Panc1 (cell line): Measurements from ENCODE around the gene TAAR8. TPM values are rescaled to one million over a fixed set of nuclear protein-coding genes. Genes with fewer than 3 reads are reported as not detected.

Experiments used
- ATAC-seq: fragments of 200-7000 bp; cut with Tn5 transposase; 2 replicates; pipeline ENCODE4 v1.9.1; 2020; ENCODE audit warnings: mild to moderate bottlenecking, moderate library complexity
- BruUV-seq: library from RNA; stranded (reverse); fragments of 400-500 nt; replicated peaks from 2 replicates; lab custom pipeline; 2021; lab: Mats Ljungman, UMichigan
- CTCF ChIA-PET: fragments of 300-600 bp; sonication (Branson Sonifier 250); formaldehyde crosslinking; loops from one replicate; lab custom pipeline; 2022; ENCODE audit warnings: antibody characterized with exemption; lab: Charles Lee
- POLR2A ChIA-PET: fragments of 300-600 bp; sonication (Branson Sonifier 250); formaldehyde crosslinking; loops from one replicate; lab custom pipeline; 2022; ENCODE audit warnings: antibody characterized with exemption; lab: Charles Lee
- DNase-seq: peaks from one replicate; pipeline ENCODE4 v3.0.0-alpha.2; 2010; ENCODE audit warnings: low read depth, low spot score
- H3K27ac ChIP-seq: 2 replicates; pipeline ENCODE4 v1.5.1; 2011; ENCODE audit warnings: mild to moderate bottlenecking, low read length, inconsistent platforms
- H3K27me3 ChIP-seq: fragments of 200-500 bp; sonication (Bioruptor generic); 2 replicates; pipeline ENCODE4 v1.6.0; 2014; ENCODE audit warnings: low read length, inconsistent platforms; ENCODE audit not compliant: control insufficient read depth, insufficient read depth
- H3K36me3 ChIP-seq: fragments of 200-500 bp; sonication (Bioruptor generic); 2 replicates; pipeline ENCODE4 v1.5.1; 2014; ENCODE audit warnings: inconsistent platforms, mild to moderate bottlenecking, low read length, moderate library complexity; ENCODE audit not compliant: control insufficient read depth, insufficient read depth
- H3K4me1 ChIP-seq: 2 replicates; pipeline ENCODE4 v1.5.1; 2011; ENCODE audit warnings: inconsistent platforms, mild to moderate bottlenecking, low read length, moderate library complexity; ENCODE audit not compliant: control insufficient read depth, insufficient read depth
- H3K4me3 ChIP-seq, 2 experiments: 2 replicates each; pipeline ENCODE4 v1.5.1; 2011 to 2012; ENCODE audit warnings: low read depth in 2 of 2, low read length in 2 of 2, mild to moderate bottlenecking in 2 of 2, inconsistent platforms in 1 of 2, moderate library complexity in 1 of 2
- H3K9me3 ChIP-seq: fragments of 200-500 bp; sonication (Bioruptor generic); 2 replicates; pipeline ENCODE4 v1.5.1; 2014; ENCODE audit warnings: low read depth, mild to moderate bottlenecking, inconsistent platforms, low read length, moderate library complexity; ENCODE audit not compliant: control insufficient read depth, insufficient read depth
- CTCF ChIP-seq: fragments of 450-650 bp; IDR thresholded peaks from 2 replicates; pipeline ENCODE4 v1.5.1; 2017; ENCODE audit warnings: mild to moderate bottlenecking
- POLR2AphosphoS5 ChIP-seq: IDR thresholded peaks from 2 replicates; pipeline ENCODE4 v1.6.1; 2012; ENCODE audit warnings: mild to moderate bottlenecking, low read depth, low read length, moderate library complexity
- SIN3A ChIP-seq: IDR thresholded peaks from 2 replicates; pipeline ENCODE4 v1.6.1; 2012; ENCODE audit warnings: low read depth, mild to moderate bottlenecking, low read length, moderate library complexity, borderline replicate concordance; ENCODE audit not compliant: insufficient read depth
- TCF7L2 ChIP-seq: IDR thresholded peaks from 2 replicates; pipeline ENCODE4 v1.6.1; 2011; ENCODE audit warnings: mild to moderate bottlenecking, low read depth, low read length, inconsistent platforms
- in situ Hi-C: cut with HindIII; loops from 2 replicates; pipeline ENCODE4 v1.10.0; 2016; ENCODE audit warnings: low sequenced_read_pairs, low pct_unique_long_range_greater_than_20kb
- intact Hi-C: fragments of 100-400 bp; cut with micrococcal nuclease; formaldehyde crosslinking; loops from one replicate; pipeline ENCODE4 v1.10.0; 2022; ENCODE audit not compliant: unreplicated experiment
- total RNA-seq: library from RNA; stranded (reverse); gene quantifications from one replicate; pipeline ENCODE4 v1.2.1, GENCODE V29; 2021; ENCODE audit not compliant: unreplicated experiment
- TF ChIP-seq, protein P1 (sequence below), 2 experiments: IDR thresholded peaks; 2 replicates each; pipeline ENCODE4 v1.6.1; 2011 to 2012; ENCODE audit warnings: low read depth in 2 of 2, control low read depth in 1 of 2, low read length in 1 of 2, mild to moderate bottlenecking in 1 of 2, moderate library complexity in 1 of 2; ENCODE audit not compliant: insufficient read depth in 1 of 2

Gene TAAR8
- total RNA-seq, 1 experiment from 2014 or later, result not detected

- H3K27ac ChIP-seq, result no peak overlapping the region
- H3K4me3 ChIP-seq, result no peak overlapping the region
- intact Hi-C loops, result no loop called here
- ChIA-PET CTCF (no interaction called here), POLR2A (no interaction called here)
- DNase-seq (no peak), ATAC-seq (no peak)
- H3K9me3 ChIP-seq, result no peaks in the 10 kb centered on the region
- H3K27me3 ChIP-seq, result no peaks in the 10 kb centered on the region; the same call in 1 of the 2 replicates
- H3K36me3 ChIP-seq, result no peaks in the 10 kb centered on the region
- in situ Hi-C loops, result no loop called here
- BruUV-seq, result no TSS peak
- H3K4me1 ChIP-seq, result no peaks in the 10 kb centered on the region
- TF ChIP-seq TCF7L2 (no peak), CTCF (no peak), POLR2AphosphoS5 (no peak), SIN3A (no peak)
- TF ChIP-seq, protein P1, sequence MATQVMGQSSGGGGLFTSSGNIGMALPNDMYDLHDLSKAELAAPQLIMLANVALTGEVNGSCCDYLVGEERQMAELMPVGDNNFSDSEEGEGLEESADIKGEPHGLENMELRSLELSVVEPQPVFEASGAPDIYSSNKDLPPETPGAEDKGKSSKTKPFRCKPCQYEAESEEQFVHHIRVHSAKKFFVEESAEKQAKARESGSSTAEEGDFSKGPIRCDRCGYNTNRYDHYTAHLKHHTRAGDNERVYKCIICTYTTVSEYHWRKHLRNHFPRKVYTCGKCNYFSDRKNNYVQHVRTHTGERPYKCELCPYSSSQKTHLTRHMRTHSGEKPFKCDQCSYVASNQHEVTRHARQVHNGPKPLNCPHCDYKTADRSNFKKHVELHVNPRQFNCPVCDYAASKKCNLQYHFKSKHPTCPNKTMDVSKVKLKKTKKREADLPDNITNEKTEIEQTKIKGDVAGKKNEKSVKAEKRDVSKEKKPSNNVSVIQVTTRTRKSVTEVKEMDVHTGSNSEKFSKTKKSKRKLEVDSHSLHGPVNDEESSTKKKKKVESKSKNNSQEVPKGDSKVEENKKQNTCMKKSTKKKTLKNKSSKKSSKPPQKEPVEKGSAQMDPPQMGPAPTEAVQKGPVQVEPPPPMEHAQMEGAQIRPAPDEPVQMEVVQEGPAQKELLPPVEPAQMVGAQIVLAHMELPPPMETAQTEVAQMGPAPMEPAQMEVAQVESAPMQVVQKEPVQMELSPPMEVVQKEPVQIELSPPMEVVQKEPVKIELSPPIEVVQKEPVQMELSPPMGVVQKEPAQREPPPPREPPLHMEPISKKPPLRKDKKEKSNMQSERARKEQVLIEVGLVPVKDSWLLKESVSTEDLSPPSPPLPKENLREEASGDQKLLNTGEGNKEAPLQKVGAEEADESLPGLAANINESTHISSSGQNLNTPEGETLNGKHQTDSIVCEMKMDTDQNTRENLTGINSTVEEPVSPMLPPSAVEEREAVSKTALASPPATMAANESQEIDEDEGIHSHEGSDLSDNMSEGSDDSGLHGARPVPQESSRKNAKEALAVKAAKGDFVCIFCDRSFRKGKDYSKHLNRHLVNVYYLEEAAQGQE (IDR thresholded peaks at IDR 0.05; ENCODE audit: insufficient read depth in 1 of 2, low read depth in 2 of 2, low read length in 1 of 2), result no peak
Observed at GRCh38 chr6:132584698-132585097, 32.2 kb downstream of the TAAR8 start.

DNA sequence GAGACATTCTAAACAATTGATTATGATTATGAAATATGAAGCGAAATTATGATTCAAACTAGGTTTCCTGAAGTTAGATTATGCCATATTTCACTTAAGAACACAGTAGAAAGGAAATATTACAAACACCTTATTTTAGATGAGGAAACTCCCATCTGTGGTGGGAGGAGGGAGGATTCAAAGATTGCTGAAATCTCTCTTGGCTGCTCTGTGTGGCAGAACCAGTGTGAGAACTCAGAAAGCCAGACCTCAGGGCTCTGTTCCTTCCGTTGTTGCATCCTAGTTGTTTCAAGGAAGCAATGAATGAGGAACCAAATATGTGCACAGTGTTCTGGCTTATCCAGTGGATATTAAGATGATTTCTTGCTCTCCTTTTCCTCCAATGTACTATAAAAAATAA, 35.0 kb downstream of the TAAR8 start:
- in situ Hi-C loops, result no loop called here
- no TSS peak for BruUV-seq
- Histone ChIP-seq H3K4me3 (no peak overlapping the region), H3K9me3 (no peaks in the 10 kb centered on the region), H3K27ac (no peak overlapping the region), H3K4me1 (no peaks in the 10 kb centered on the region), H3K27me3 (no peaks in the 10 kb centered on the region; the same call in 1 of the 2 replicates), H3K36me3 (no peaks in the 10 kb centered on the region)
- ChIA-PET CTCF (no interaction called here), POLR2A (no interaction called here)
- DNase-seq, result no peak
- ATAC-seq, result no peak
- TF ChIP-seq TCF7L2 (no peak), CTCF (no peak), POLR2AphosphoS5 (no peak), SIN3A (no peak)
- TF ChIP-seq, protein P1 (IDR thresholded peaks at IDR 0.05; ENCODE audit: insufficient read depth in 1 of 2, low read depth in 2 of 2, low read length in 1 of 2), result no peak
- intact Hi-C loops, result no loop called here
